NCI-H526 (cell line): ENCODE results near the gene LHPP.

Experiments used
- DNase-seq, 2 experiments: peaks; one replicate each; lab custom pipeline; 2025; lab: John Stamatoyannopoulos, UW

The LHPP gene

DNA sequence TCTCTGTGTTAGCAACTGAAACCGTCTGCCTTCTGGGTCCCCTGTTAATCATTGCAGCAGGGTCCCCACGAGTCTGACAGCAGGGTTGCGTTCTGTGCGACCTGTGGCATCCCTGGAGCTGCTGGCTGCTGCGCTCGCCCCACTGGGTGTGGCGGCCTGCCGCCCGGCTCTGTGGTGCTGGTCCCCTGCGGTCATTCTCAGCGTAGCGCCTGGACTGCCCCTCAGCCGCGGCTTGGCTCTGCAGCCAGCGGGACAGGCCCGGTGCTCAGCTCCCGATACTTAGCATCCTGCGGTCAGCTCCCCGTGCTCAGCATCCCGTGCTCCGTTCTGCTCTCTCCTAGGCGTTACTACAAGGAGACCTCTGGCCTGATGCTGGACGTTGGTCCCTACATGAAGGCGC is 35.0 kb downstream of the LHPP start:
- no peak for DNase-seq

DNA sequence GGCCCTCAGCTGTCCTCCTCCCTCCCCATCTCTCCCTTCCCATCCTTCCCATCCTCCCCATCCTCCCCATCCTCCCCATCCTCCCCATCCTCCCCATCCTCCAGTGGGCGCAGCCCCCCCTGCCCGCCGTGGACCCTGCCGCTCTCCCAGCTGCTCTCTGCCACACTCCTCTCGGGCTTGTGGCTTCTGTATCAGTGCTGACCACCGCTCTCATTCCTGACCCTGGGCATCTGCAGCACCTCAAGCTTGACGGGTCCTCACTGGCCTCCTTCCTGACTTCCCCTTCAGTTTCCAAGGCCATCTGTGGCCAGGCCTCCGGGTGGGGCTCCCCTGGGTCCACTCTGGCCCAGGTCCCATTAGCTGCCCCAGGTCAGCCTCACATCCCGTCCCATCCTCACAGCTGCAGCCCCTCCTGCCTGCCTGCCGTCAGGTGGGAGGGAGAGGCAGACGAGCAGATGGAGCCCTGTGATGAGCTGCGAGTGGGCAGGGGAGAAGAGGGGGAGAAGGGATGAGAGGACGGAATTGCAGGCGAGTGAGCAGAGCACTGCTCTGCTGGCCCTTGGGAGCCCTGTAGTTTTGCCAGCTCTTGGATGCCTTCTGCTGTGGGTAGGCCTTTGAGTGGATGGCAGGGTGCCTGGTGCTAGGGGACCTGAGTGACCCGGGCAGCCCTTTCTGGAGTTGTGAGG is 35.7 kb downstream of the LHPP start:
- no peak for DNase-seq

DNA sequence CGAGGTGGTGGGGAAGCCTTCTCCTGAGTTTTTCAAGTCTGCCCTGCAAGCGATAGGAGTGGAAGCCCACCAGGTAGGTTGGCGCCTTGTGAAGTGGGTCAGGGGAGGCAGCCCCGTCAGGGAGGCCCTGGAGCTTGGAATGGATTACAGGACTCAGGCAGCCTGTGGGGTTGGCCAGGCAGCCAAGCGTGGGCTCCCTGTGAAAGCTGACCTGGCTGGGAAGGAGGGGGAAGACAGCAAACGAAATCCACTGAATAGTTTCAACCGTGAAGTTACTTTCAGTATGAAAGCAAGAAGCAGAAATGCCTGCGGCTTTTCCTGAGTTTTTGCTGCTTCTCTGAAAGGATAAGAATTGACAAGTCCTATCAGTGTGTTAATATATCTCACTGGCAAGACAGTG is 36.4 kb downstream of the LHPP start:
- DNase-seq = no peak

DNA sequence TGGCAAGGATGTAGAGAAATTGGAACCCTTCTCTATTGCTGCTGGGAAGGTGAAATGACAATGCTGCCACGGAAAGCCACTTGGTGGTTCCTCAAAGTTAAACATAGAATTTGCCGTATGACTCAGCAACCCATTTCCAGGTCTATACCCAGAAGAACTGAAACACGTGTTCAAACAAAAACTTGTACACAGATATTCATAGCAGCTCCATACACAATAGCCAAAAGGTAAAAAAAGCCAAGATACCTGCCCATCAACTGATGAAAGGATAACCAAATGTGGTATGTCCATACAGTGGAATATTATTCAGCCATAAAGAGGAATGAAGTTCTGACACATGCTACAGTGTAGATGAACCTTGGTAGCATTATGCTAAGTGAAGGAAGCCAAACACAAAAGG is 39.1 kb downstream of the LHPP start:
- no peak for DNase-seq

DNA sequence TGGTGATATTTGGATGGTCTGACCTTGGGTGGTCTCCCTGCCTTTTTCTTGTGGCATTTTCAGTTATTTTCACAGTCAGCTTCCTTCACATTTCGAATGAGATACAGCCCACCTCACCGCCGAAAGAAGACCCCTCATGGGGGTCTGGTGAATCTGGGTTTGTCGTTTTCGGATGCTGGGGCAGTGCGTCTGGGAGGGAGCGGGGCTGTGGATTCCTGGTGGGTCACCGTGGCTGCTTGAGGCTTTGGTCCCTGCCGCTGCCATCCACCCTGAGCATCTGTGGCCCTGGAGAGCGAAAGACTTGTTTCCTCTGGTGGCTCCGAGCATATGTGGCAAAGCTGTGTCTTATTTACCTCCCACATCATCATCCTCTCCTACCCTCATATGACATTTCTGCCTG is 43.1 kb downstream of the LHPP start:
- DNase-seq = no peak

DNA sequence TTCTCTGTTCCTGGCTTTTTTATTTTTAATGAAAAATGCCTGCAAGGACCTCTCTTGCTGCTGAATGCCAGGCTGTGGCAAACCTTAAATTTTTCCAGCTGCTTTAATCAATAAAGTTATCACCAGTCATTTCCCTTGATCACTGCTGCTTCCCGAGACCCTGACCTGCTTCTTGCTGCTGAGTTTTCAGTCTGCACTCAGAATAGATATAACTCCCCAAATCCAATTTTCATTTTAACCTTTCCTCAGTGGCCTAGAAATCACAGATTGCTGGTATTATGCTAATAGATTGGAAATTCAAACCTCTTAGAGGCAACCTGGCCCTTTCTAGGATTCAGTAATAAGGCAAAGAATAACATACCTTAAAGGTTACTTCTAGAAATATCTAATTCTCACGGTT is 43.7 kb downstream of the LHPP start:
- DNase-seq = no peak

DNA sequence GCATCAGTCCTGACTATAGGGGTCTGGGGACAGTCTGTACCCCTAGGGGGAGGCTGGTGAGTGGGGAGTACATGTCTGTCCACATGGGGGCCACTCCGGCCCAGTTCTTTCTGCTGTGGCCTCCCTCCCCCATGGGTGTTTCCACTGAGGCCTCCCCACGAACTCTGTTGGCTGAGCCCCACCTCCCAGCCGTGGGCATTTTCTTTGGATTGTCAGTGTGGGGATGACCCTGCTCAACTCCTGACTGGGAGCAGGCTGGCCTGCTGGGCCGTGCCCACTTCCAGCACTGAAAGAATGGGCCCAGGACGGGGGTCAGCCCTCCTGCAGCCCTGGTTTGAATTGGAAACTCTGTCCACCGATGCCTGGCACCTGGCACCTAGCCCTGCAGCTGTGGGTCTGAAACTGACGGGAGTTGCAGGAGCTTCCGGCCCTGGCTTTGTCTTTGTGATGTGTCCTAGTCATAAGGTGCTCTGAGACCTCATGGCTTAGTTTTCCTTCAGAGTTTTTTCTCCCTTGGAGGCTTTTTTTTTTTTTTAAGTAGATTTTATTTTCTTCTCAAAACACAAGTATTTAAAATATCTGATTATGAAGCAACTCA is 46.5 kb downstream of the LHPP start:
- no peak for DNase-seq

DNA sequence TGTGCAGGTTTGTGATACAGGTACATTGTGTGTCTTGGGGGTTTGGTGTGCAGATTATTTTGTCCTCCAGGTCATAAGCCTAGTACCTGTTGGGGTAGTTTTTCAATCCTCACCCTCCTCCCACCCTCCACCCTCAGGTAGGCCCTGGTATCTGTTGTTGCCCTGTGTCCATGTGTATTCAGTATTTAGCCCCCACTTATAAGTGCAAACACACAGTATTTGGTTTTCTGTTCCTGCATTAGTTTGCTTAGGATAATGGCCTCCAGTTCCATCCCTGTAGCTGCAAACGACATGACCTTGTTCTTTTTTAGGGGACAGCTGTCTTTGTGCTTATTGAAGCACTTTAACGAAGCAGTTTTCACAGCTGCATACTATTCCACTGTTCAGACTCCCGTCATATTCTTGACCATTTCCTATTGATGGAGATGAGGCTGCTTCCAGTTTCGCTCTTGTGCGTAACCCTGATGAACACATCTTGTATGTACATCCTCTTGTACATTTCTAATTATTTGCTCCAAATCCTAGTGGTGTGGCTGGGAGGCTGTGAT is 47.4 kb downstream of the LHPP start:
- DNase-seq = no peak

DNA sequence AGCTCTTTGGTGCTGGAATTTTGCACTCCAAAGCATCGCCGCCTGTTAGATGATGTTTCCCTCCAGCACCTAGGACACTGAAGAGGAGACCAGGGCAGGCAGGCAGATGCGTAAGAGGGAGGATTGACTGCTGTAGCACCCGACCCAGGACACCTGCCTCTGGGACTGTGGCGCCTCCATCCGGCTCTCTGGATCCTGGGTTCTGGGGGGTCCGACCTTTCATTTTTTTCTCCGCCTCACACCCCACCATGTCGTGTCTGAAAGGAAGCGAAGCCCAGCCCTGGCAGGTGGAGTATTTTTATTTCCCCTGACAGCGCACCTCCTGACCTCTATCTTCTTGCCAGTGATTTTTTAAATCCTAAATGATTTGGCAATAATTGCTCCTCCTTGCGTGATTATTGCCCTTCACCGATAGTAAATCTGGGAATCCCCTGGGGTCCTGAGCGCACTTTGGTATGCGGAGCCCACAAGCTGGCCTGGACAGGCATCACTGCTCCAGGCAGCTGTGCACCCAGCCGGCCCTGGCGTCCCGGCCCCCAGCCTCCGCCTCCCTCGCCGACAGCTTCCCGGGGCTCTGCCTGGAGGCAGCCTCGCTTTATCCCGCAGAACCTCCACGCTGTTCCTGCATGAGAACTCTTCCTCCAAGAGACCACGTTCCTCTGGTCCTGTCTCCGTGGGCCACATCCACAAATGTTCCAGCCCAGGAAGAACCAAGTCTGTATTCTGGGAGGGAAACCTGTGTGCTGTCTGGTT is 48.4 kb downstream of the LHPP start:
- no peak for DNase-seq

DNA sequence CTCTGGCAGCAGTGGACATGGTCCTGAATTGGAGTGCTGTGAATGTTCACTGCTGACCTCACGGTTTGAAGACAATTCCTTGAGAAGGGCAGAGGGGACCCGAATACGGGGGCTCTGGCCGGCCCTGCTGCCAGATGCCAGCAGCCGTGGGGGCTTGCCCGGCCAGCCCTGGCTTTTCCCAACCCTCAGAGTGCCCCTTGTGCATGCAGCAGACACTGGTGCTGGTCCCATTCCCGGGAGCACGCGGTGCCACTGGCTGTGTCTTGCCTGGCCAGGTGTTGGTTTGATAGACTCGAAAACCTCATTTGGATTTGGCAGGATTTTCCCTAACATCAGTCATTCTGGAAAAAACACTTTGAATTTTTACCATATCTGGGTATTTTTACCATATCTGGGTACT is 49.1 kb downstream of the LHPP start:
- DNase-seq = no peak

DNA sequence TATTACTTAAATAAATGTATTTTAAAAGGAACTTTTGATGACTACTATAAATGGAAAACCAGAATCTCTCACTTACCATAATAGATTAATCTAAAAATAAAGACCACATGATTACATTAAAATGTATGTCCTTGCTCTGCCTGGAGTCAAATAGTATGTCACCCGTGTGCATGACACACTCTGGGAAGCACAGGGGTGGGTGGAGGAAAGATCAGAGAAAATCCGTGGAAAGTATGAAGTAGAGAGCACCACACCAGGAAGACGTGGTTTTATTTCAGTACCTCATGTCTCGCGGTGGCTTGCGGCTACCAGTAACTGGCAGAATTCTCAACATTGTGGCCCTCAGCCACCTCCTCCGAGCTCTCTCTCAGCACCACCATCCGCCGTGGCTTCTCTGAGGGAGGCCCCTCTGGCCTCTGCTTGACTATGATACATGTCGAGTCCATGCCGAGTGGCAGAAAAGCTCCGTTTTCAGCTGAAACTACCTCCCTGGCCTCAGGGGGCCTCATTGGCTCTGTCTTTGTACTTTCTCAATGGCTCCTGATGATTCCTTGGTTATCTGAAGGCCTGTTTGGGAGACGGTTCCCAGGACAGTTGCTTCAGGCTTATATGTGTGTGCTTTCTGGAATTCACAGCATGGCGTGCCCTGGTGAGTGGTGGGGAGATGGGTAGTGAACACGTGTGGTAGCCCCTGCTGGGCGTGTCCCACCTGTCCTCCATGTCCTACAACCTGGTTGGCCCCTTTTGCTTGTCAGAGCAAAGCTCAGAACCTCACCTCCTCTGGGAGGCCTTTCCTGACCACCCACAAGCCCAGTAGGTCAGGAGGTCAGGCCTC is 49.8 kb downstream of the LHPP start:
- no peak for DNase-seq

DNA sequence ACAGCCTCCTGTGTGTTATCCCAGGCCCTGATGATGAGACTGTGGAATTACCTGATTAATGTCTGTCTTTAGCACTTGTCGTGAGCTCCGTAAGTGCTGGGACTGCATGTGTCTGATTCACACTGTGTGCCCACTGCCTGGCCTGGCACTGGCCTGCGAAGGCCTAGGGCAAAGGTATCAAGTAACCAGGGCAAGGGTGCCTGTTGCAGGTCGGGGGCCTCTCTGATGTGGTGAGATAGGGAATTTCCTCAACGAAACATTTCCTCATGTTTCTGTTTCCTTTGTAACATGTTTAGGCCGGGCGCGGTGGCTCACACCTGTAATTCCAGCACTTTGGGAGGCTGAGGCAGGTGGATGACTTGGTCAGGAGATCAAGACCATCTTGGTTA is 50.4 kb downstream of the LHPP start:
- no peak for DNase-seq

DNA sequence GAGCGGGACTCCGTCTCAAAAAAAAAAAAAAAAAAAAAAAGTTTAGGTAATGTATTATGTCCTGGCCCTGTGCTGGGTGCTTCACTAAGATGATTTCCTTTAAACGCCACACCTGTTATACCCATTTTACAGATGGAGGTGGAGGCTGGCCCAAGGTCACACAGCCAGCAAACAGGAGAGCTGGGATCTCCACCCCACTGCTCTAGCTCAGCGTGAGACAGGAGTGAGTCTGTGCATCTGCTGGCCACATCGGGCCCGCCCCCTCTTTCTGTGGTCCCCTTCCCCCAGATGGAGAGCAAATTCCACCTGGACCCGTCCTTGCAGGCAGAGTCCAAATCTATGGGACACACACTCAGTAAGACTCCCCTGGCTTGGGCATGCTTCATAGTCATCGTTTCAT is 51.0 kb downstream of the LHPP start:
- no peak for DNase-seq

DNA sequence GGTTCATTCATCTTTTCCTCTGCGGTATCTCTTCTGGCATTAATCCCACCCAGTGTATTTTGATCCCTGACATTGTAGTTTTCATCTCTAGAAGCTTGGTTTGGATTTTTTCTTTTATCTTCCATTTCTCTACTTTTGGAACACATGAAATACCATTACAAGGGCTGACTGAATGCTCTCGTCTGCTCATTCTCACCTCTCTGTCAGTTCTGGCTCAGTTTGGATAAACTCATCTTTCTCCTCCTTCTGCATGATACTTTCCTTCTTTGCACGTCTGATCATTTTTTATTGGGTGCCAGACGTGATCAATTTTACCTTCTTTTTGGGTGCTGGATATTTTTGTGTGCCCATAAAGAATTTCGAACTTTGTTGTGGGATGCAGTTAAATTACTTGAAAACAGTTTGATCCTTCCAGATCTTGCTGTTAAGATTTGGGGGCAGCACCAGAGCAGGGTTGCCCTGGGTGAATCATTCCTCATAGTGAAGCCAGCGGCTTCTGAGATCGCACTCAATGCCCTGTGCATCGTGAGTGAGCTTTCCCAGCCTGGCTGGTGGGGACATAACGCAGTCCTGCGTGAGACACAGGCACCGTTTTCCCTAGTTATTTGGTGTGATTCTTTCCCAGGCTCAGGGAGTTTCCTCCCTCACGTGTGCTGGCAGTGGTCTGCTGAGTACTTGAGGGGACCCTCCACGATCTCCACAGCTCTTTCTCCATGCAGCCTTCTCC is 53.8 kb downstream of the LHPP start:
- no peak for DNase-seq

DNA sequence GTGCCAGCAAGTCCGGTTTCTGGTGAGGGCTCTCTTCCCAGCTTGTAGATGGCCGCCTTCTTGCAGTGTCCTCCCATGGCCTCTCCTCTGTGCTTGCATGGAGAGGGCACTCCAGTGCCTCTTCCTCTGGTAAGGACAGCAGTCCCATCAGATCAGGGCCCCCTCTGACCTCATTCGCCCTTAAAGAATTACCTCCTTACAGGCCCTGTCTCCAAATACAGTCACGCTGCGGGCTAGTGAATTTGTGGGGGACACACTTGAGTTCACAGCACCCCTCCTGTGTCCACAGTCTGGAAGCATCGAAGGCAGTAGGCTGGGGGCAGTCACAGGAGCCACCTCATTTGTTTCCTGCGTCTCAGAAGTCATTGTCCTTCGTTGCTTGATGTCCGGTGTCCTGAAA is 54.6 kb downstream of the LHPP start:
- no peak for DNase-seq

DNA sequence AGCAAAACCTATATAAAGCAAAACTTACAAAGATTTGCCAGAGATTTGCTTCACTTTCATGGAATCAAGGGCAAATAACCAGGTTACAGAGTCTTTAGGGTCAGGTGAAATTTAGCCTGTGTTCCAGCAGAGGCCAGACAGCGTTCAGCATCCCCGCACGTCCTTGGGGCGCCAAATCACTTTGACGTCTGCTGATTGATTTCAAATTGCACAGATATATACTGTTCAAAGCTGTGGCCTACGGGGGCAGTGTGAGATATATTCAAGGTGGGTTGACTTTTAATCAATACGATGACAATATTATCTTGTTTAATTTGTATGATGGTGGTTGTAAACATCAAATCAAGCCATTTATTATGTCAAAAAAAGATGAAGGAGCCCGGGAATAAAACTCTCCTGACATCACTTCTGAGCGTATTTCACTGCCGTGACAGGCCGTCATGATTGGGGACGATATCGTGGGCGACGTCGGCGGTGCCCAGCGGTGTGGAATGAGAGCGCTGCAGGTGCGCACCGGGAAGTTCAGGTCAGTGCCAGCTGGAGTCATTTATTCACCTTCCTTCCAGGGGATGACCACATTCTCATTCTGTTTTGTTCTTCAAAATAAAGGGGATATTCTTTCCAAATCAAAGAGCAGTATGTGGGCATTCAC is 55.2 kb downstream of the LHPP start:
- no peak for DNase-seq

DNA sequence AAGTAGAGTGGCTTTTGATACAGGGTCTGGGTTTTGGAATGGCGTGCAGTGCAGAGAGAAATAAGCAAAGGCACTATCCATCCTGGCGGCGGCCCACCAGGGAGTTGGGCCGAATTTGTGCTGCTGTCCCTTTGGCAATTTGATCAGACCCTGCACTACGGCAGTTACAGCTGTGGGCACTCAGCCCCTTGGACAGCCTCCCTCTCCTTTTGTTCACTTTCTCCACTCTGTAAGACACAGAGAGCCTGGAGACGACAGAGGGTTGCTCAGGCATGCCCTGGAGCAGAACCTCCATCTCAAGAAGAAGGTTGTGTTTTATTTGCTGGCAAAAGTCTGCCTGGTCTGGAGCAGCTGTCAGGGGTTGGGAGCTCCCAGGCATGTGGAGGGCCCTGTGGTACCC is 55.8 kb downstream of the LHPP start:
- no peak for DNase-seq

DNA sequence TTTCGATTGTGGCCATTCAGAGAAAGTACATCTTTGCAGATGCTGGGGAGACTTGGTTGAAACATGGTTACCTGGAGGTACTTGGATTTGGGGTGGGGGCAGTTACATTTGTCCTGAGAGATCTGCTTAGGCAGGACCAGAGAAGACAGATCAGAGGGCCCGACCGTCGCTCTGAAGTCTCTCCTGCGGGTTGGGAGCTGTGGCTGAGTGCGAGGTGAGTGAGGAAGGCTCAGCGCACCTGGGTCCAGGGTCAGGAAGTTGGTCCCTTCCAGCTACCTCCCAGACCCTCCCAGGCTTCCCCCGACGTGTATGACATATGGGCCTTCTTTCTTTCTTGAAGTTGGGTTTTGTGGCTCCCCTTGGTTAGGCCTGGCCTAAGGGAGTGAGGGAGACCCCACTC is 56.3 kb downstream of the LHPP start:
- DNase-seq = no peak

DNA sequence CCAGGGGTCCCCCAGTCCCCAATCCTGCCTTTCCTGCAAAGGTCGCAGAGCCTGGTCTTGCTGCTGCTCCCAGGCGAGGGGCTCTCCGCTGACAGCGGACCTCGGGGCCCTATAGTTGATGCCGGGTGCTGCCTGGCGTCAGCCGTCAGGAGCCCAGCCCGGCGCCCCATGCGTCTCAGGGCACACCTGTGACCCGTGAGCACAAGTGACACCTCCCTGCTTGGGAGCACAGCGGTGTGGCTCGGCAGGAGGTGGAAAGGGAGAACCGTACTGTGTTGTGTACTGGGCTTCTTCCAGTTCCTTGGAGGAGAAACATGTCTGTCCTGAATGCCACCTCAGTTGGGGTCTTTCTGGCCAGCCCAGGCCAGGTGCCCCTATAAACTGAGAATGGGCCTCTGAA is 56.7 kb downstream of the LHPP start:
- no peak for DNase-seq

DNA sequence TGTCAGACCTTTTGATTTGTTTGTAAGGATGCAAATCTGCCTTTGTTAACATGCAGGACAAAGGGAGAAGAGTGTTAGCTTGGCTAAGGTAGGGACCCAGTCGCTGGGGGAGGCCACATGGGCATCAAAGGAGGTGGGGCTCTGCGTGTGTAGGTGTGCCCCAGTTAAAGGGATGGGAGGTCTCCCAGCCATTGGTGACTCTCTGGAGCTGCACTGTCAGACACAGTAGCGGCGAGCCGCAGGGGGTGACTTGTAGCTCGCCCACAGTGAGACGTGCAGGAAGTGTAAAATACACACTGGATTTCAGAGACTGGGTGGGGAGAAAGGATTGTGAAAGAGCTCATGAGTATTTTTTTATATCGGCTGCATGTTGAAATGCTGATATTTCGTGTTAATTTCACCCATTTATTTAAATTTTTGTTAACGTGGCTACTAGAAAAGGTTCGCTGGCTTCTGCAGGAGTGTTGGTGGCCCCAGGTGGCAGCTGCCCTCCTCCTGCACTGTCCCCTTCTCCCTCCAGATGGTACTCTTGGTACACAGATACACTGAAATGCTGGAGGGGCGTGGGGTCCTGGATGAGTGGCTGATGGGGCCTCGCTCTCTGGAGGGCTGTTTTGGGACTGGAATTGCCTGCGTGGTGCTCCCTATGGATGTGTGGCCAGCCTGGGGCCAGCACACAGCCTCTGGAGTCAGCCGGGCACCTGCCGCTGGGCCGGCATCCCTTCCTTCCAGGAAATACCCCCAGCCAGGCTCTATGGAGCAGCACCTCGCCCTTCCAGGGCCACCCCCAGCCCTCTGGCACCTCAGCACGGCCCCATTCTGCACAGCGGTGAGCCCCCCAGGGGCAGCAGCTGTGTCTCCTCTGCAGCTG is 59.2 kb downstream of the LHPP start:
- DNase-seq = no peak
